Hematopoietic multipotent progenitor cell treated with erythropoietin and hydrocortisone succinate and interleukin-3 and kit ligand, for 8 days (in vitro differentiated cells): ENCODE results near the gene SYCN.

Experiments
- DNase-seq: peaks from one replicate; pipeline ENCODE4 v3.0.0-alpha.2; 2015

Gene SYCN

DNA sequence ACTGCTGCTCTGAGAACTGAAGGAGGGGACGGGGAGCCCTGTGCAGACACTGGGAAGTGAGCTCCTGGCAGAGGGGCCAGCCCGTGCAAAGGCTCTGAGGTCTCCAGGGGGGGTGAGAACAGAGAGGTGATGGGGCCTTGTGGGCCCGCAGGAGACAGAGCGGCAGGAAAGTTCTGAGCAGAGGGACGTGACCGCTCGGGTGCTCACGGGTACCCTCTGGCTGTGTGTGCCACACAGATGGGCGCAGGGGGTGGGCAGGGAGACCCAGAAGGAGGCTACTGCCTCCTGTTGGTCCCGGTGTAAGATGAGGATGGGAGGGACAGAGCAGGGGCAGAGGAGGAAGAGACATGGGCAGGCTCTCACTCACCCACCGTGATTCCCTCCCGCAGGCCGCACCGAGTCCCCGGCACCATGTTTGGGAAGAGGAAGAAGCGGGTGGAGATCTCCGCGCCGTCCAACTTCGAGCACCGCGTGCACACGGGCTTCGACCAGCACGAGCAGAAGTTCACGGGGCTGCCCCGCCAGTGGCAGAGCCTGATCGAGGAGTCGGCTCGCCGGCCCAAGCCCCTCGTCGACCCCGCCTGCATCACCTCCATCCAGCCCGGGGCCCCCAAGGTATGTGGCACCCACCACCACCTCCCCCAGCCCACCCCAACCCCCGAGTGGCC, 34.8 kb downstream of the SYCN start:
- DNase-seq: no peak

DNA sequence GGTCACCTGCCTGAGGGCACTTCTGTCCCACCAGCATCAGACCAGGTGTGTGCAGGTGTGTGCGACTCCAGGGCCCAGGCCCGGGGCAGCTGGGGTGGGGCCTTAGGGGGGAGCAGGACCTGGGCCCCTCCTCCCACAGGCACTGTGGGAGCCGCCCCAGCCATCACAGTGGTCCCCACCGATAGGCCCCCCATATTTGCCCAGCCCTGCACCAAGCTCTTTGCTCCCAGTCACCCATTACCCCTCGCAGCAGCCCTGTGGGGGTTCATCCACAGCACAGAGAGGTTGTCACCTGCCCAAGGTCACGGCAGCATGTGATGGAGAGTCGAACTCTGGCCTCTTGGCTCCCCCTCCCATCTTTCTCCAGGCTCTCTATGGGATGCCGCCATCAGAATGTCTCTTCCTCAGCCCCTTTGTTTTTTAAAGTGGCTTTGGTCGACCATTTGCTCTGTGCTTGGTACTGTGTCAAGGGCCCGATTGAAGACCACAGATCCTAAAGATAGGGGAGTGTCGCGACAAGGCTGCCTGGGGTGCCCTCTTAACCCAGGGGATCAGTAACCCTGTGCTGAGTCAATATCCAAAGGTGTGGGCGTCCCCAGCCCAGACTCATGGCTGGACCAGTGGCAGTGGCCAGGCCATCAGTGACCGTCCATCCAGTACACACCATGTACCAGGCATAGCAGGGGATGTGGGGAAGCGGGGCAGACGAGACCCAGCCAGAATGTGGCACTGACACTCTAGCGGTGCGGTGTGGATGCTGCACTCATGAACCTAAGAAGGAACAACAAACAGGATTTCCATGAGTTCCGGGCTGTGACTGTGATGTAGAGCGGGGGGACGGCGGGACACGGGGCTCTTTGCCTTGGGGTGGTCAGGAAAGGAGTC, 35.6 kb downstream of the SYCN start:
- no peak for DNase-seq

DNA sequence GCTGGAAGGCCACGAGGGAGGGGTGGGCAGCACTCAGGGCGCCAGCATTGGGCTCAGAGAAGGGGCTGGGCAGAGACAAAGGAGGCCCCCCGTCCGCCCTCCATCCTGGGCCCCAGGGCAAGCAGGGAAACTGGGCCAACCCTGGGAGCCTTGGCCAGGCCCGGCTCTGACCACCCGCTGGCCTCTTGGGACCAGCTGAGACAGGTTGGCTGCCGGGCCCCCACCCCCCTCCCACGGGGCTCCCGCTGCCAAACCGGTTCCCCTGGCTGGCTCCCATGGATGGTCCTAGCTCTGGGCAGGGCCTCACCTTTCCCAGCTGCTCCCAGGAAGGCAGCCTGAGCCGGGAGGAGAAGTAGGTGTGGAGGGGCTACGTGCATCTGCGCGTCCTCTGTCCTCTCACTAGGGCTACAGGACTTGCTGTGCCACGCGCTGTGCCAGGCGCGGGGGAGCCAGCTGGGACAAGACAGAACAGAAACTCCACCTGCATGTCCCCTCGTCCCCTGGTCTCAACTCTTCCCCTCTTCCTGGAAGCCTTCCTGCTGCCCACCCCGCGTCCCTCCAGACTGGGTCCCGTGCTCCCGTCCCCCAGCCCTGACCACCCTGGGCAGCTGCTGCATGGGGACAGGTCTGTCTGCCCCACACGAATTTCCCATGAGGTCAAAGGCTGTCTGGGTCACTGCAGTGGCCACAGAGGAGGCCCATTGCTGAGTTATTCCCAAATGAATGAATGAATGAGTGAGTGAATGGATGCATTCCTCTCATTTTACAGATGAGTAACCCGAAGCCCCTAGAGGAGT, 36.4 kb downstream of the SYCN start:
- no peak for DNase-seq

DNA sequence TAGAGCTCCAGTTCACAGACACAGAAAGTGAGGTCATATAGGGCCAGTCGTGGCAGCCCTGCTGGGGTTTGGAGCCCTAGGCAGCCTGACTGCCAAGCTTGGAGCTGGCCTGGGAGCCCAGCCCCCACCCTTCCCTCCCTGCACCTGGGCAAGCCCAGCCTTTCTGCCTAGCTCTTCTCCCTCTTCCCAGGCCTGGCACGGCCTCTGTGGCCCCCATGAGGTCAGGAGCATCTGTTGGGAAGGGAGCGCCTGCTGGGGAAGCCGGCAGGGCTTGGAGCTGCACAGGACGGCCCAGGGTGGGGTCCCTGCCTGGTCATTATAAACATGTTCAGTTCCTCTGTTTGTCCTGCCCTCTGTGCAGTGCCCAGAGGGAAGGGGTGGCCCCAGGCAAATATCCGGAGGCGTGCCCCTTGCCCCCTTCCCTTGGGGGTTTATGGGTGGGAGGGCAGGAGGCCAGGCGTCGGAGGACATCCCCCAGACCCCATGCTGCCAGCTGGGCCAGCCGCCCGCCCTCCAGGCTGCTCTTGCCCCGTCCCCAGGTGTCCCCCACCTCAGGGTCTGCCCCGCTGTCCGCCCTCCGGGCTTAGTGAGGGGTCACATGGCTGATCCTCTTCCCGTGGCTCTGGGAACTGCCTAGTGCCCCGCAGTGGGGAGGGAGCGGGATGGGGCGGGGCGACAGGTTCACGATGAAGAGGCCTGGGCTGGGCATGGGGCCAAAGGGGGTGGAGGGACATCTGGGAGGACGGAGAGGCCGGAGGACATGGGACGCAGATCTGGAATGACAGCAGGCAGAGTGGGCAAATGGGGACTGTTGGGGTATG, 37.3 kb downstream of the SYCN start:
- no peak for DNase-seq

DNA sequence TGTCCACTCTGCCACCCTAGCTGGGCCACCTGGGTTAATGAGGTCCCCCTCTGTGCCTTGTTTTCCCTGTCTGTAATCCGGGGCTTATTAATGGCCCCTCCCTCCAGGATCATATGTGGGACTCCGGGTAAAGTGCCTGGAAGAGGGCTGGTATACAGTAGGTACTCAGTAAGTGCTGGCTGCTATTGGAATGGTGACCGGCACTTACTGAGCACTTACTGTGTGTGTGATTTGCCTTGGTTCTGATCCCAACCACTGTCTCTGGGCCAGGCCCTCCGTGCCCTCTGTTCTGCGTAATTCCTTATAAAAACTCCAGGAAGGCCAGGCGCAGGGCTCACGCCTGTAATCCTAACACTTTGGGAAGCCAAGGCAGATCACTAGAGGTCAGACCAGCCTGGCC, 38.2 kb downstream of the SYCN start:
- DNase-seq: no peak

DNA sequence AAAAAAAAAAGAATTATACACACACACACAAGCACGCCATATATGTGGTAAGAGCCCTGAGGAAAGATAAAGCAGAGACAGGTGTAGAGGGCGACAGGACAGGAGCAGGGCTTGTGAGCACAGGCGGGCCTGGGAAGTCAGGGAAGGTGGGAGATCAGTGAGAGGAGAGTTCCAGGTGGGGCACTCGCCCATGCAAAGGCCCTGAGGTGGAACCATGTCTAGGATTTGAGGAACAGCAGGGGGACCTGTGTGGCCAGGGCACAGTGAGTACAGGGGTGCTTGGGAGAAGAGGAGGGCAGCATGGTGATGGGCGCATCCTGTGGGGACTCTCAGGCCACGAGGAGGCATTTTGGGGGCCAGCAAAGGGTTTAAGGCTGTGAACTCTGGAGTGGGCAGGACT, 39.8 kb downstream of the SYCN start:
- no peak for DNase-seq

DNA sequence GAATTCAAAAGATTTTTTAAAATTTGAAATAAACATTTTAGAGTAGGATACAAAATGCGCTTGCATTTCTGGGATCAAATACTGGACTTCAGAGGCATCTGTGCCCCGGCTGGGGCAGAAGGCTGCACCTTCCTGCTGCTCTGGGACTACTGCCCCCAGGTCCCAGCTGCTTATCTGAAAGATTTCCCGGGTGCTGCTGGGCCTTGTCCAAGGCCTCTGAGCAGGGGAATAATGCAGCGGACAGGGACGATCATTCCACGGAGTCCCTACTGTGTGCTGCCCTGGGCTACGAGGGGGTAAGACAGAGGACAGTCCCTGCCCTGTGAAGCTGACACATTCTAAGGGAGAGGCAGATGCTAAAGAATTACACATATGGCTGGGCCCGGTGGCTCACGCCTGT, 40.4 kb downstream of the SYCN start:
- DNase-seq: no peak

DNA sequence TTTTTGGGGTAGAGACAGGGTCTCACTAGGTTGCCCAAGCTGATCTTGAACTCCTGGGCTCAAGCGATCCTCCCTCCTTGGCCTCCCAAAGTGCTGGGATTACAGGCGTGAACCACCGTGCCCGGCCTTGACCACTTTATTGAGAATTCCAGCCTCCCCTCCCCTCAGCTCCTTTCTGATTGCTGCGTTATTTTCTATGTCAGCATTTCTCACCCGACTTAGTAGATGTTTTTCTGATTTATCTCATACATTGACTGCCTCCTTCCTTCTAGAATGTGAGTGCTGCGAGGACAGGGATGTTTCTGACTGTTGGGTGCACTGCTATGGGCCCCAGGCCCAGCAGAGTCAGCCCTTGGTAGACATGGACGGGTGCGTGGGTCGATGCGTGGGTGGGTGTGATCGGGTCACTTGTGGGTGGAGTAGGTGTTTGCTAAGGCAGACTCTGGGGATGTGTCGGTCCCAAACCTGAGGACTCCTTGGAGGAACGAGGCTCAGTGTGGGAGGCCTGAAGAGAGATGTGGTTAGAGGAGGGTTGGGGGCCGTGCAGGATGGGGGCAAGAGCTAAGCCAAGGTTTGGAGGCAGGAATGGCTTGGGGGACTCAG, 41.5 kb downstream of the SYCN start:
- no peak for DNase-seq

DNA sequence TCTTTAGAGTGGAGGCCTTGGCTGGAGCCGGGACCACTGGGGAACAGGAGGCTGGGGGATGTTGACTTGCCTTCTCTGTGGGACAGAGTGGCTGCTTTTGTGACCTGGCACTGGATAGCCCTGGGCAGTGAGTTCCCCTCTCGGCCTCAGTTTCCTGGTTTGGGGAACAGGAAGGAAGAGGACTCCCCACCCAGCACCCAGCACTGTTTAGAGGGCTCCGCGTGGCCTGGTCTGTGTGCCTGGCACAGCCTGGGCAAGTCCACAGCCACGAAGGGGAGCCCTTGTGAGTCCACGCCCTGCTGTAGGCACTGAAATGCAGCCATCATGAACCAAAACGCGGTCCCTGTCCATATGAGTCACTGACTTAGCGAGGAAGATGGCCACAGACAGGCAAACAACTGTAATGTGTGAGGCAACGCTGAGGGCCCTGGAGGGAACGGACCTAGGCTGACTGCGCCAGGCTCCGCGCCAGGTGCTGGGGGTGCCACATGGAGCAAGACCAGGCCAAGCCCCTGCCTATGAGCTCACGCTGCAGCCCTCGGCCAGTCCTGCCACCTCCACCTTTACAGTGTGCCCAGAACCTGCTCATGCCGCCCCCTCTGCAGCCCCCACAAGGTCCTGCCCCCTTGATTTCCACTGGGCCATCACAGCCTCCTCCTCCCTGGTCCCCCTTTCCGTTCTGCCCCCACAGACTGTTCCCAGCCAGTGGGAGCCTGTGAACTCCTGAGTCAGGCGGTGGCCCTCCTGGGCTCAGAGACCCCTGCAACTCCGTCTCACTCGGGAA, 43.0 kb downstream of the SYCN start:
- no peak for DNase-seq

DNA sequence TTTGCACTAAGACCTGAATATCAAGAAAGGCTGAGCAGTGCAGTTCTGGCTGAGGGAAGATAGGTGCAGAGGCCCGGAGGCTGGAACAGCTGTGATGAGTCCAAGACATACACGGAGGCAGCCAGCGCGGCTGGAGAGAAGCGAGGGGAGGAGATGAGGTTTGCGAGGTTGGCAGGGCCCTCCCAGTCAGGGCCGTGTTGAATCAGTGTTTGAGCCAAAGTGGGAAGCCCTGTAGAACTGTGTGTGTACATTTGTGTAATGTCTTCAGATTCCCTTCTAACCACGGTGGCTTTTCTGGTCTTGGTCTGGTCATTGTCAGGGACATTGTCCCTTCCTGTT, 43.6 kb downstream of the SYCN start:
- DNase-seq: no peak

DNA sequence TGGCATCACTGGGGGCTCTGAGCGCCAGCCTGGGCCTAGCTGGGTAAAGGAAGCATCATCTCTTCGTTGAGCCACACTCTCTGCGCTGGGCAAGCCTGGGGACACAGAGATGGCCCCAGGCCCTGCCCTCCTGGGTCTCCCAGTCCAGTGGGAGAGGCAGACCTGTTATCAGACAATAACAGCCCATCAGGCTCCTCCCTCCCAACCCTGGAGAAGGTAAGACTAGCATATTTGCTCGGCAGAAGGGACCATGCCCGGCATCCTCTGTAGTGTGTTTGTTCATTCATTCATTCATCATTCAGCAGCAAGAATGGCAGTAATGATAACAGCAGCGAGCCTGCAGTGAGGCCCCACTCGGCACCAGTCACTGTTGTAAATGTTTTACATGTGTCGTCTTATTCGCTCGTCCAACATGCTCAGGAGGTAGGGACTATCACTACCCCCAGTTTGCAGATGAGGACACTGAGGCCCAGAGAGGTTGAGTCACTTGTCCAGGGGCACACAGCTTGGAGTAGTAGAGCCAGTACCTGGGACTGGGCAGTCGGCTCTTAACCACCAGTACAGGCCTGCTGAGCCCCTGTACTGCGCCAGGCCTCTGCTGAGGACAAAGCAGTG, 45.3 kb downstream of the SYCN start:
- DNase-seq: peak; percentile 72

DNA sequence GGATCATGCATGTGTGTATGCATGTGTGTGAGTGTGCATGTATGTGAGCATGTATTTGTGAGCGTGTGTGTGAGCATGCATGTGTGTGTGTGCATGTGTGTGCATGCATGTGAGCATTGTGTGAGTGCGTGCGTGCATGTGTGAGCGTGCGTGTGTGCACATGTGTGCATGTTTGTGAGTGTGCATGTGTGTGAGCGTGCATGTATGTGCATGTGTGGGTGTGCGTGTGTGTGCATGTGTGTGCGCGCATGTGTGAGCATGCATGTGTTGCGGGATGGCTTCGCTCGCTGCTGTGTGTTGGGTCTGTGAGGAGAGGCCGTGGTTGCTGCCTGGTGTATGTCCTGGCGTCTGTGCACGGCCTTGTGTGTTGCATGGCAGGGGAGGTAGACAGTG, 46.1 kb downstream of the SYCN start:
- DNase-seq: no peak

DNA sequence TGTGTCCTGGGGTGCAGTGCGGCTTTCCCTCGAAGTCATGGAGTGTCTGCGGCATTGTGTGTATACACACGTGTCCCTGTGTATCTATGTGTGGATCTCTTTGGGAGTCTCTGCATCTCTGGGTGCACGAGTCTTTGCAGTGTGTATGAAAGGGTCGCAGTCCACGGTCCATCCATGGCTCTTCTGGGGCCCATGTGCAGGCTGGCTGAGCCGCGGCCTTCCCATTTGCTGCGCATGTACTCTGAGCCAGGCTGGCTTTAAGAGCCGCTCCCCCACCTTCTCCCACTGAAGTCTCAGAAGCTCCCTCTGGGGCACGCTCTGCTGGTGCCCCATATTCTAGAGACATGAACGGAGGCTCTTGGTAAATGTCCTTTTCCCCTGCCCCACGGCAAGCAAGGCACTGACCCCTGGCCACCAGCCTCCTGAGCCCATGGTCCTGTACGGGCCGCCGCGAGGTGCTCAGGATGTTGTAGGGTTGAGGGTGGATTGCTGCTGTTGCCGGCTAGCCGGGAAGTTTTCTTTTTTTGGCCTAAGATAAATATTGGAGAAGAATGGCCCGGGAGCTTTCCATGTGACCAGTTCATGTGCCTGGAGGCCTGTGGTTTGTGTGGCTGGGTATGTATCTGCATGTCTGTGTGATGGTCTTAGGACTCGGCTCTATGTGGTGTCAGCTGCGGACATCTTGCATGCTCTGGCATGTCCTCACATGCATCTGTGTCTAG, 46.6 kb downstream of the SYCN start:
- no peak for DNase-seq

DNA sequence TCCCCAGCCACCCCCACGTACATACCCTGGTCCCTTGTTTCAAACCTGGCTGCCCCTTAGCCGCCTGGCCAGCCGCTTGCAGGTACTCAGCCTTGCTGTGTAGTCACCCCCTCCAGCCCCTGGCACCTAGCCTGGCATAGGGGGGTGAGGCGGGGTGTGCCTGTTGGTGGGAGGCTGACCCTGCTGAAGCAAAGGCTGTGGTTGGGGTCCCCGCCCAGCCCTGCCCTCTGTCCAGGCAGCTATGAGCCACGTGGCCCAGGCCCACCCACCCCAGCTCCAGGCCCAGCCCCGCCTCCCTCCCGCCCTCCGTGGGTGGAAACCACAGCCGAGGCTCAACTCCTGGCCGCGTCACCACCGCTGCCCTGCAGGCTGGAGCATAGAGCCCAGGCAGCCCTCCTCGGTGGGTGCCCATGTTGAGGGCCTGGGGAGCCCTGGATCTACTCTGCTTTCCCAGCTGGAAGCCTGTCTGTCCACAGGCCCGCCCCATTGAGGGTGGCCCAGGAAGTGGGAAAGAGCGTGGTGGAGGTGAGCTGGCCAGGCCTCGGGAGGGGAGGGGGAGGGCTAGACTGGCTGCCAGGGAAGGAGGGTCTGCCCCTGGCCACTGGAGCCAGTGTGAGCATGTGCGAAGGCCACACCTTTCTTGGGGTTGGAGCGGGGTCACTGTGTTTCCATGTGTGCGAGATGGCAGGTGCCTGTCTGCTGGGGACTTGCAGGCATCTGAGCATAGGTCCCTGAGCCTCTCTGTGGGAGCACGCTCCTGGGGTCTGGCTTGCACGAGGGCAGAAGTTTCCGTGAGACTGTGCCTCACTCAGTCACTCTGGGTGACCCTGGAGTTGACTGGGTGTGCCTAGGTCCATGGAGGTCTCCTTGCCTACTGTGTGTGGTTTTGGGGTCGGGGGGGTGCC, 47.5 kb downstream of the SYCN start:
- no peak for DNase-seq

DNA sequence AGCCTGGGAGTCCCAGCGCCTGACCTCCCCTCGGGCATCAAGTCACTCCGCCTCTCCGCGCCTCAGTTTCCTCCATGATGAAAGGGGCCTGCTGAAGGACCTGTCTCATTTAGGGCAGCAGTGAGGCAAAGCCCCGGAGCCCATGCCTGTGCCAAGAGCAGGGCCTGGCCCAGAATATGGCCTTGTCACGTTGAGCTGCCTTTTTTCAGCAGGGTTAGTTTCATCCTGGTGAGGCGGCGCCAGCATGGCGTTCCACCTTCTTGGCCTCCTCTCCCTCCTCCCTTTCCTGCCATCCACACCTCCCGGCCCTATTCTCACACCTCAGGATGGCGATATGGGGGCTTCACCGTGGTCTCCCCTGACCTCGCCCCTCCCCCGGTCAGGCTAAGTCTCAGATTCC, 48.3 kb downstream of the SYCN start:
- DNase-seq: no peak

DNA sequence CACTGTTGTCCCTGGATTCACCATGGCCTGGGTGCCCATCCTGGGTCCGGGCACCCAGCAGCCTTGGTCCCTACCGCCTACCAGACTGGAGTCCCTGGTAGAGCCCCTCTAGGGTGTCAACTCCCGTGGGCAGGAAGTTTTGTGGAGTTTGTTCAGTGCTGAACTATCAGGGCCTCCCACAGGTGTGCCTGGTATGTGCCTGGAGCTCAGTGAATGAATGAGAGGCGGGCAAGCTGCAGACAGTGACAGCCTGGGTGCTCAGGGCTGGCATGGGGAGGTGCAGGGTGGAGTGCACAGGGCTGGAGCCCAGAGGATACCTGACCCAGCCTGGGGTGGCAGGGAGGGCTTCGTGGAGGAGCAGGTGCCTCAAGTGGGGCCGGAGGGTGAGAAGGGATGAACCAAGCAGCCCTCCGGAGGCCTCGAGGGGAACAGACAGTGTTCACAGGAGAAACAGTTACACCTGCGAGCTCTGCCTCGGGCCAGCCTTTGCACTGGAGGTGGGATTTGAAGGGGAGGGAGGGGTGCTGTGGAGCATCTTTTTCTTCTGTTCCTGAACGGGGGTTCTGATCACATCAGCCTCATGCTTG, 48.9 kb downstream of the SYCN start:
- DNase-seq: no peak

DNA sequence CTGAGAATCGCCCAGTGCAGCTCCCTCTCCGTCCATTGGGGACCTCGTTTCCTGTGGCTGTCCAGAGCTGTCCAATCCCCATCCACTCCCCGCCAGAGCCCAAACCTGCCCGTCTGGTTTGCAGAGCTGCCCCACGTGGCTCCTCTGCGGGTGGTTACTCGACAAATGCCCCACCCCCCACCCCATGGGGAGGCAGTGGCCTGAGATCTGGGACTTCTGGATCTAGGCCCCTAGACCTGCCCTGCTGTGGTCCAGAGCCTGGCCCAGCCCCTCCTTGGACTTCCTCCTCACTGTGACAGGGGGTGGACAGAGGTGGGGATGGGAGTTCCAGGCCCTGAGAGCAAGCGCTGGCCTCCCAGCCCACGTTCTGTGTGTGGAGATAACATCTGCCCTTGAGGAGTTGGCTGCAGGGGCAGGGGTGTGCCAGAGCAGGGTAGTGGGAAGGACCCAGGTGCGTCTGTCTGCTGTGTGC, 49.4 kb downstream of the SYCN start:
- peak; percentile 50 for DNase-seq

DNA sequence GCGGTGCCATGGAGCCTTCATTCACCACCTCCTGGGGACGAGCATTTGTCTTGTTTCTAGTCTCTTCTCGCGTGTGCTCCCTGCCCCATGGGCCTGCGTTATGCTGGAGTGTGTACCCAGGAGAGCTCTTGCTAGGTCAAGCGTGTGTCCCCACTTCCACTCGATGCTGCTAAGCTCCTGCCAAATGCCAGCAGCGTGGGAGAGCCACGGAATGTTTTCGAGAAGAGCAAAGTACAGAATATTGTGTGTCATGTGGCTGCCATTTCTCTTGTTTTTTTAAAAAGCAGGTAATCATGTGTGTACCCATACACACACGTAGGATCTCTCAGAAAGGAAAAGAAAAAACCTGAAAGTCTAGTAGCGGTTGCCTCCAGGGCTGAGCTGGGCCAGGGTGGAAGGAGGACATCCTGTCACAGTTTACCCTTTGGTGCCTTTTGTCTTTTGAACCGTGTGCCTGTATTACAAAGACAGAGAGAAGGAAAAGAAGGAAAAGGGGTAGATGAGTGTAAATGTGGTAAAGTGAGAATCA, 49.9 kb downstream of the SYCN start:
- no peak for DNase-seq
